ENCODE measurements around the gene THSD8.

DNA sequence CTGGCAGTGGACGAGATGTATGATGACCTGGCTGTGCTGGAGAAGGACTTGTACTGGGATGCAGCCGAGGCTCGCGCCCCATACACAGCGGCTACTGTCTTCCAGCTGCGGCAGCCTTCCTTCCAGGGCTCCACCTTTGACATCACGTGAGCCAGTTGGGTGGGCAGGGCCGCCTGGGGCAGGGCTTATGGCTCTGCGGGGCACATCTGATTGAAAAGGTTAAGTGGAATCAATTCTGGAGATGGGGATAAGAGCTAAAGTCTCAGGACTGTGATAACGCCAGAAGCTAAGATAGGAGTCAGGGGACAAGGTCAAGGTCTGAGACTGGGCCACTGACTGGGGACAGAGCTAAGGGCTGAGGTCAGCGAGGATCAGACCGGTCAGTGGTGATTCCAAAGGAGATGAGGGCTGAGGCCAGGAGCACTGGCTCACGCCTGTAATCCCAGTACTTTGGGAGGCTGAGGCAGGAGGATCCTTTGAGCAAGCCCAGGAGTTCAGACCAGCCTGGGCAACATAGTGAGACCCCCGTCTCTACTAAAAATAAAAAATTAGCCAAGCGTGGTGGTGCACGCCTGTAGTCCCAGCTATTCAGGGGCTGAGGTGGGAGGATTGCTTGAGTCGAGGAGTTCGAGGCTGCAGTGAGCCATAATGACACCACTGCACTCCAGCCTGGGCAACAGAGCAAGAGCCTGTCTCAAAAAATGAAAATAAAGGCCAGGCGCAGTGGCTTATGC lies 45.6 kb upstream of the THSD8 start:
- no peak for TF ChIP-seq CTCF (IDR thresholded peaks at IDR 0.05; ENCODE audit: poor library complexity)
- TF ChIP-seq EZH2 (IDR thresholded peaks at IDR 0.05; ENCODE audit: borderline replicate concordance): no peak
